ENCODE measurements around the gene POMGNT1. TPM values are rescaled to one million over a fixed set of nuclear protein-coding genes. Genes with fewer than 3 reads are reported as not detected.

The POMGNT1 gene
- total and polyA plus RNA-seq, 2 donors (not counting 3 experiments of a cell fraction or from before 2014, with no cell fraction given), result 64.4 to 67.5 TPM

DNA sequence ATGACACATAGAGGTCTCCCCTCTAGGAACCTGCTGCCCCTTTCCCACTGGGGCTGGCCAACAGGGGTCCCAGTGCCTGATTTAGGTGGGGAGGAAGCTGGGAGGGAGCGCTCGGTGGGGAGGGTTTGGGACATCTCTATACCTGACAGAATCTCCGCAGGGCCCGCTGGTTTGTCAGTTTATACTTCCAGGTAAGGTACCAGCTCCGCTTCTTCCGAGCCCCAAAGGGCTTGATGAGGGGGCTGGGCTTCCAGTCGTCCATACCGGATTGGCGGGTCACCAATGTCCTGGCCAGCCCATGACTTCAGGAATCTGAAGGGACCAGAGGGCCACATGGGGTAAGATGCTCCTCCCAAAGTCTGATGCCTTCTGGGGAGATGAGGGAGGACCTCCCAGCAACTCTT lies 672 bp downstream of the POMGNT1 start:
- Histone ChIP-seq H2AFZ (ENCODE audit: low read depth, low read length) (peak overlapping the region; percentile 77), H3K36me3 (ENCODE audit: control insufficient read depth in 2 of 2, extremely low read depth in 1 of 2, insufficient read depth in 2 of 2, low read length in 2 of 2) (peaks cover 0 to 9% of the 10 kb centered on the region in 2 experiments), H3K9me3 (replicated peaks; ENCODE audit: control insufficient read depth, insufficient read depth, low read length) (no peaks in the 10 kb centered on the region), H4K20me1 (replicated peaks; ENCODE audit: control insufficient read depth, extremely low read depth, insufficient read depth, low read length) (no peaks in the 10 kb centered on the region), H3K27me3 (ENCODE audit: control insufficient read depth in 2 of 2, insufficient read depth in 2 of 2, low read length in 2 of 2) (no peaks in the 10 kb centered on the region), H3K9ac (replicated peaks; ENCODE audit: extremely low read depth, insufficient read depth, low read length) (peak overlapping the region; percentile 64), H3K79me2 (ENCODE audit: control insufficient read depth, insufficient read depth, low read length) (no peaks in the 10 kb centered on the region), H3K4me1 (ENCODE audit: control insufficient read depth, extremely low read depth, insufficient read depth, low read length) (peaks cover 8% of the 10 kb centered on the region), H3K27ac (ENCODE audit: insufficient read depth, low read depth, low read length) (no peak overlapping the region), H3K9me1 (replicated peaks; ENCODE audit: control insufficient read depth, extremely low read depth, insufficient read depth, low read length) (no peaks in the 10 kb centered on the region), H3K4me2 (ENCODE audit: insufficient read depth, low read length) (peak overlapping the region; percentile 65), H3K4me3 (replicated peaks in 1 of 3; ENCODE audit: insufficient read depth in 1 of 3, low read depth in 1 of 3, low read length in 3 of 3) (peak overlapping the region; percentile 26 to 88 (median 64))
- intact Hi-C loops (cut with micrococcal nuclease) (no loop called here), dilution Hi-C loops (cut with MboI; ENCODE audit: extremely low pct_ligation_motif_present, low sequenced_read_pairs) (loop anchor here (25.0 kb wide), 1 partner anchor 160 kb away; no protein-coding TSS in a partner anchor)
- DNase-seq (ENCODE audit: low read depth, low spot score) (no peak), FAIRE-seq (no peak)
- ChIA-PET CTCF (interaction anchor here (6.4 kb wide), 1 partner anchor 27 kb away, joined by 35 read pairs; no protein-coding TSS in a partner anchor), POLR2A (no interaction called here)
- BruUV-seq (replicated peaks), result no TSS peak
- TF ChIP-seq POLR2AphosphoS5 (IDR thresholded peaks at IDR 0.05; ENCODE audit: insufficient read depth, low read depth, low read length) (no peak), MYC (IDR thresholded peaks at IDR 0.05; ENCODE audit: low read depth, low read length) (no peak), MAX (IDR thresholded peaks at IDR 0.05; ENCODE audit: insufficient read depth, insufficient read length) (no peak), JUN (IDR thresholded peaks at IDR 0.05; ENCODE audit: borderline replicate concordance, insufficient read depth, insufficient read length, low read depth) (no peak), POLR2A (IDR thresholded peaks at IDR 0.05; ENCODE audit: low read depth, low read length) (no peak), EZH2 (IDR thresholded peaks at IDR 0.05; ENCODE audit: borderline replicate concordance, low read depth, low read length, severe bottlenecking) (no peak), FOS (IDR thresholded peaks at IDR 0.05; ENCODE audit: borderline replicate concordance, insufficient read depth, low read length) (no peak), GATA2 (IDR thresholded peaks at IDR 0.05; ENCODE audit: insufficient read depth, insufficient read length, low read depth, low read length) (no peak), CTCF (IDR thresholded peaks at IDR 0.05; ENCODE audit: extremely low read depth in 1 of 2, insufficient read depth in 1 of 2, low read depth in 1 of 2, low read length in 2 of 2) (no peak)
